CD4-positive, alpha-beta T cell (primary cell): ENCODE measurements around the gene GCK. TPM values are rescaled to one million over a fixed set of nuclear protein-coding genes. Genes with fewer than 3 reads are reported as not detected.
A peak's percentile ranks its signal among the peaks of the same experiment; 100 is the strongest.

Source experiments
- ATAC-seq: fragments of 200-7000 bp; cut with Tn5 transposase; one replicate; pipeline ENCODE4 v1.10.0; 2022; ENCODE audit warnings: mild to moderate bottlenecking; ENCODE audit not compliant: poor library complexity
- CTCF ChIA-PET: fragments of 350-600 bp; sonication (Branson Sonifier 250); formaldehyde crosslinking; loops from one replicate; lab custom pipeline; 2021; ENCODE audit warnings: antibody characterized with exemption, inconsistent platforms; lab: Charles Lee
- POLR2A ChIA-PET: fragments of 350-600 bp; sonication (Branson Sonifier 250); formaldehyde crosslinking; loops from one replicate; lab custom pipeline; 2021; ENCODE audit warnings: antibody characterized with exemption, inconsistent platforms; lab: Charles Lee
- DNase-seq, 14 experiments: peaks; one replicate each; pipeline ENCODE4 v3.0.0-alpha.2; 2013 to 2020; ENCODE audit warnings: mixed read lengths in 2 of 14
- H3K27ac ChIP-seq, 2 donors: one replicate each; pipeline versions ENCODE4 v1.5.1 to v1.7.0; 2013; ENCODE audit warnings: low read length in 2 of 2, low read depth in 1 of 2, mild to moderate bottlenecking in 1 of 2
- H3K27me3 ChIP-seq, 2 experiments: 1 replicate in 1 of 2; 2 replicates in 1 of 2; pipeline versions ENCODE4 v1.6.1 to v1.7.0; 2013; ENCODE audit warnings: low read length in 2 of 2, control low read depth in 1 of 2, mild to moderate bottlenecking in 1 of 2, moderate library complexity in 1 of 2; ENCODE audit not compliant: insufficient read depth in 2 of 2, control insufficient read depth in 1 of 2
- H3K36me3 ChIP-seq: one replicate; pipeline ENCODE4 v1.6.1; 2013; ENCODE audit warnings: low read length, control low read depth; ENCODE audit not compliant: insufficient read depth
- H3K4me1 ChIP-seq: one replicate; pipeline ENCODE4 v1.6.1; 2013; ENCODE audit warnings: low read length, control low read depth; ENCODE audit not compliant: insufficient read depth
- H3K4me3 ChIP-seq: one replicate; pipeline ENCODE4 v1.5.1; 2013; ENCODE audit warnings: mild to moderate bottlenecking, low read length, moderate library complexity
- H3K9me3 ChIP-seq, 2 experiments: 1 replicate in 1 of 2; 2 replicates in 1 of 2; pipeline versions ENCODE4 v1.6.1 to v1.7.0; 2013; ENCODE audit warnings: low read length in 2 of 2, mild to moderate bottlenecking in 2 of 2, control low read depth in 1 of 2, moderate library complexity in 1 of 2; ENCODE audit not compliant: control insufficient read depth in 1 of 2, insufficient read depth in 1 of 2
- H3K27ac Mint-ChIP-seq: one replicate; pipeline ENCODE4 v1.8.0; 2020; ENCODE audit warnings: mixed read lengths
- H3K27me3 Mint-ChIP-seq: one replicate; pipeline ENCODE4 v1.8.0; 2021; ENCODE audit warnings: mixed read lengths
- H3K36me3 Mint-ChIP-seq: one replicate; pipeline ENCODE4 v1.8.0; 2021; ENCODE audit warnings: low read depth, mixed read lengths
- H3K4me1 Mint-ChIP-seq: one replicate; pipeline ENCODE4 v1.8.0; 2021; ENCODE audit warnings: low read depth, mixed read lengths
- H3K4me3 Mint-ChIP-seq: one replicate; pipeline ENCODE4 v1.8.0; 2020; ENCODE audit warnings: mild to moderate bottlenecking, mixed read lengths
- H3K9me3 Mint-ChIP-seq: one replicate; pipeline ENCODE4 v1.8.0; 2020; ENCODE audit warnings: mixed read lengths
- intact Hi-C, 2 experiments: fragments of 100-400 bp; cut with DNase I in 1 of 2; cut with micrococcal nuclease in 1 of 2; formaldehyde crosslinking; loops; one replicate each; pipeline versions ENCODE4 v1.15.1 to v1.9.0; 2023 to 2025; cut with DNase I, micrococcal nuclease
- total RNA-seq, 174 experiments: library from RNA in 2 of 174; stranded (reverse) in 2 of 174; gene quantifications; one replicate each; pipeline ENCODE4 v1.2.3 and lab custom pipeline; 2021 to 2026
- TF ChIP-seq, protein P1 (sequence below): fragments of 200-600 bp; IDR thresholded peaks from one replicate; pipeline ENCODE4 v1.8.0; 2022; ENCODE audit warnings: antibody characterized with exemption, mild to moderate bottlenecking

Gene GCK
- total RNA-seq, 2 experiments from 2014 or later: 0.47 to 0.71 TPM

GRCh38 chr7:44152971-44153947 is 36.0 kb downstream of the GCK start:
- no peak overlapping the region for H3K27ac Mint-ChIP-seq

GRCh38 chr7:44151956-44152355 is 37.3 kb downstream of the GCK start:
- ATAC-seq (no peak), DNase-seq (peak in 1 of 14 experiments; percentile 24)
- Mint-ChIP-seq H3K9me3 (no peaks in the 10 kb centered on the region), H3K4me1 (no peaks in the 10 kb centered on the region), H3K4me3 (no peak overlapping the region), H3K27me3 (no peaks in the 10 kb centered on the region), H3K27ac (no peak overlapping the region), H3K36me3 (no peaks in the 10 kb centered on the region)
- Histone ChIP-seq H3K36me3 (no peaks in the 10 kb centered on the region), H3K9me3 (no peaks in the 10 kb centered on the region), H3K27ac (no peak overlapping the region), H3K4me1 (no peaks in the 10 kb centered on the region), H3K4me3 (no peak overlapping the region), H3K27me3 (no peaks in the 10 kb centered on the region)
- ChIA-PET POLR2A (no interaction called here), CTCF (no interaction called here)
- intact Hi-C loops: no loop called here
- TF ChIP-seq, protein P1, sequence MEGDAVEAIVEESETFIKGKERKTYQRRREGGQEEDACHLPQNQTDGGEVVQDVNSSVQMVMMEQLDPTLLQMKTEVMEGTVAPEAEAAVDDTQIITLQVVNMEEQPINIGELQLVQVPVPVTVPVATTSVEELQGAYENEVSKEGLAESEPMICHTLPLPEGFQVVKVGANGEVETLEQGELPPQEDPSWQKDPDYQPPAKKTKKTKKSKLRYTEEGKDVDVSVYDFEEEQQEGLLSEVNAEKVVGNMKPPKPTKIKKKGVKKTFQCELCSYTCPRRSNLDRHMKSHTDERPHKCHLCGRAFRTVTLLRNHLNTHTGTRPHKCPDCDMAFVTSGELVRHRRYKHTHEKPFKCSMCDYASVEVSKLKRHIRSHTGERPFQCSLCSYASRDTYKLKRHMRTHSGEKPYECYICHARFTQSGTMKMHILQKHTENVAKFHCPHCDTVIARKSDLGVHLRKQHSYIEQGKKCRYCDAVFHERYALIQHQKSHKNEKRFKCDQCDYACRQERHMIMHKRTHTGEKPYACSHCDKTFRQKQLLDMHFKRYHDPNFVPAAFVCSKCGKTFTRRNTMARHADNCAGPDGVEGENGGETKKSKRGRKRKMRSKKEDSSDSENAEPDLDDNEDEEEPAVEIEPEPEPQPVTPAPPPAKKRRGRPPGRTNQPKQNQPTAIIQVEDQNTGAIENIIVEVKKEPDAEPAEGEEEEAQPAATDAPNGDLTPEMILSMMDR: no peak

More at GRCh38 chr7:44152971-44153947, 36.0 kb downstream of the GCK start:
- H3K27me3 Mint-ChIP-seq: no peaks in the 10 kb centered on the region
- Histone ChIP-seq H3K4me3 (no peak overlapping the region), H3K9me3 (no peaks in the 10 kb centered on the region), H3K27ac (no peak overlapping the region), H3K36me3 (no peaks in the 10 kb centered on the region), H3K27me3 (no peaks in the 10 kb centered on the region), H3K4me1 (no peaks in the 10 kb centered on the region)
- DNase-seq (peak in 1 of 14 experiments; percentile 25), ATAC-seq (no peak)
- ChIA-PET CTCF (interaction anchor here (0.7 kb wide), 1 partner anchor 214 kb away, joined by 4 read pairs; no protein-coding TSS in a partner anchor), POLR2A (no interaction called here)
- TF ChIP-seq, protein P1: no peak
- H3K4me3 Mint-ChIP-seq: no peak overlapping the region
- intact Hi-C loops: no loop called here
- H3K9me3 Mint-ChIP-seq: no peaks in the 10 kb centered on the region
- no peaks in the 10 kb centered on the region for H3K4me1 Mint-ChIP-seq
- no peaks in the 10 kb centered on the region for H3K36me3 Mint-ChIP-seq

DNA sequence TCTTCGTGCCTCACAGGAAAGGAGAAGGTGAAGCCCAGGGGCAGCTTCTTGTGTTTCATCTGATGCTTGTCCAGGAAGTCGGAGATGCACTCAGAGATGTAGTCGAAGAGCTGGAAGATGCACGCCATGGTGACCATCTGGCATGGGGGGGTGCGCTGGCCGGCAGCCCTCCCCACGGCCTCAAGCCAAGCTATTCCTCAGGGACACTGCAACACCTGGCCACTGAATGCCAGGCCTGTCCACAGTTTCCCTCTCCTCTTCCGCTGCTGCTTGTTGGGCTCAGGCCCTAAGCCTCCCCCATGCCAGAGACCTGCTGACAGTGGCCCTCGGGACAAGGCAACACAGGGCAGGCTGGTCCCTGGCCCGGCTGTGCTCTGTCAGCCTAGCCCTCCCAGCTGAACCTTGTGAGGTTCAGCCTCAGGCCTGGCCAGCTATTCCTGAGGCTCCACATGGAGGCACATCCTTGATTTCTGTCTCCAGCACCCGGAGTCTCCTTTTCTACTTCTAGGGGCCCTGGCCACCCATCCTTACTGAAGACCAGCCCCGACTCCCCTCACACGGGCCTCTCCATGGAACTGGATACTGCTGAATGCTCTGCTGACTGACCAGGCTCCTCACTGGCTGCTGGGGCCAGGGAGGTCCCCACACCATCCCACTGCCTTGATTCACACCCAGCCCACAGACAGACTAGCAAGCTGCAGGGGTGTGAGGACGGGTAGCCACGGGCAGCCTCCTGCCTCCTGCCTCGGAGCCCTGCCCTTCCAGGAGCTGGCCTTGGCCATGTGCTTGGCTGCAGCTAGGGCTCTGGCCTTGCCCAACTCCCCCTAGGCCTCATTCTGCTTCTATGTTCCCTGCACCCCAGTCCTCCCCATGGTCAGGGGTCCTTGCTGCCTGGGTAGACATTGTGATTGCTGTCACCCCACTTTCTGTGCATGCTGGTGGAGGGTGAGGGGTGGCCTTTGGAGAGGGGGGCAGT is 38.0 kb downstream of the GCK start:
- Mint-ChIP-seq H3K36me3 (no peaks in the 10 kb centered on the region), H3K4me3 (no peak overlapping the region), H3K27ac (no peak overlapping the region), H3K27me3 (no peaks in the 10 kb centered on the region), H3K9me3 (no peaks in the 10 kb centered on the region), H3K4me1 (no peaks in the 10 kb centered on the region)
- CTCF ChIA-PET: no interaction called here
- H3K27me3 ChIP-seq: no peaks in the 10 kb centered on the region
- no peaks in the 10 kb centered on the region for H3K36me3 ChIP-seq
- no peak overlapping the region for H3K4me3 ChIP-seq
- TF ChIP-seq, protein P1: no peak
- H3K9me3 ChIP-seq: no peaks in the 10 kb centered on the region
- no peak overlapping the region for H3K27ac ChIP-seq
- intact Hi-C loops: no loop called here
- POLR2A ChIA-PET: no interaction called here
- no peak for DNase-seq
- ATAC-seq: no peak
- peaks cover 7% of the 10 kb centered on the region for H3K4me1 ChIP-seq
